Measurements from ENCODE around the gene LRRC45. TPM values are rescaled to one million over a fixed set of nuclear protein-coding genes. Genes with fewer than 3 reads are reported as not detected.

Gene LRRC45
- total and polyA plus RNA-seq, 2 donors (not counting 3 experiments of a cell fraction or from before 2014, with no cell fraction given), result 7.6 to 22.9 TPM

DNA sequence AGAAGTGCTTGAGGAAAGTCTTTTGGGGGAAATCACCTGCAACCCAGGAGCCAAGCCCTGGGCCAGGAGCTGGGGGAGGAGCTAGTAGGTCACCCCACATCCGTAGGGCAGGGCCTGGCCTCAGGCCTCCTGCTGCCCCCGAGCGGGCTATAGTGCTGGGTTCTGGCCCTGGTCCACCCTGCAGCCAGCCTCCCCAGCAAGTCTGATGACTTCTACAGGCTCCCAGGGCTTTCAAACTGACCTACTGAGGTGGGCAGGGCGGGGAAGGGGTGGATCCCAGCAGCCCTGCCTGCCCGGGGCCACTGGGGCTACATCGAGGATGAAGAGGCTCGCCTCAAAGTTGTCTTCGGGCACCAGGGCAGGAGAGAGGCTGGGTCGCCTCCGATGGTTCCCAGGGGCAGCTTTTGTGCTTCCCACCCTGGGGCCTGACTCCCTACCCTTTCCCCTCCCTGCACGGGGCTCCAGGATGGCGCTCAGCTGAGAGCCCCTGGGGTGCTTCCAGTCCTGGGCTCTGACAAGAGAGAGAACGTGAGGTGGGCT lies 5.4 kb upstream of the LRRC45 start:
- H2AFZ ChIP-seq (ENCODE audit: low read depth, low read length), result no peak overlapping the region
- H3K4me1 ChIP-seq (ENCODE audit: control insufficient read depth, extremely low read depth, insufficient read depth, low read length), result peaks cover 7% of the 10 kb centered on the region
- H3K27ac ChIP-seq (ENCODE audit: insufficient read depth, low read depth, low read length), result no peak overlapping the region
- FAIRE-seq, result no peak
- no peak for TF ChIP-seq JUN (IDR thresholded peaks at IDR 0.05; ENCODE audit: borderline replicate concordance, insufficient read depth, insufficient read length, low read depth)
- intact Hi-C loops (cut with micrococcal nuclease), result no loop called here
- no peak overlapping the region for H3K4me3 ChIP-seq (replicated peaks in 1 of 3; ENCODE audit: insufficient read depth in 1 of 3, low read depth in 1 of 3, low read length in 3 of 3)
- no peak for DNase-seq (ENCODE audit: low read depth, low spot score)
- H3K4me2 ChIP-seq (ENCODE audit: insufficient read depth, low read length), result no peak overlapping the region
- H3K9ac ChIP-seq (replicated peaks; ENCODE audit: extremely low read depth, insufficient read depth, low read length), result no peak overlapping the region
- BruUV-seq (replicated peaks), result no TSS peak
- no peaks in the 10 kb centered on the region for H4K20me1 ChIP-seq (replicated peaks; ENCODE audit: control insufficient read depth, extremely low read depth, insufficient read depth, low read length)
- no peaks in the 10 kb centered on the region for H3K36me3 ChIP-seq (ENCODE audit: control insufficient read depth in 2 of 2, extremely low read depth in 1 of 2, insufficient read depth in 2 of 2, low read length in 2 of 2)
- H3K9me1 ChIP-seq (replicated peaks; ENCODE audit: control insufficient read depth, extremely low read depth, insufficient read depth, low read length), result no peaks in the 10 kb centered on the region
- H3K27me3 ChIP-seq (ENCODE audit: control insufficient read depth in 2 of 2, insufficient read depth in 2 of 2, low read length in 2 of 2), result no peaks in the 10 kb centered on the region
- H3K9me3 ChIP-seq (replicated peaks; ENCODE audit: control insufficient read depth, insufficient read depth, low read length), result no peaks in the 10 kb centered on the region
- H3K79me2 ChIP-seq (ENCODE audit: control insufficient read depth, insufficient read depth, low read length), result peaks cover 5% of the 10 kb centered on the region
- CTCF ChIA-PET, result interaction anchor here (2.6 to 9.1 kb wide), 2 partner anchors 14 to 58 kb away, joined by 8 to 345 read pairs; partner anchors contain the start of gene NOTUM
- POLR2A ChIA-PET, result no interaction called here
- dilution Hi-C loops (cut with MboI; ENCODE audit: extremely low pct_ligation_motif_present, low sequenced_read_pairs), result no loop called here

- DNase-seq (ENCODE audit: low read depth, low spot score) (no peak), FAIRE-seq (no peak)
- Histone ChIP-seq H3K9me1 (replicated peaks; ENCODE audit: control insufficient read depth, extremely low read depth, insufficient read depth, low read length) (no peaks in the 10 kb centered on the region), H3K36me3 (ENCODE audit: control insufficient read depth in 2 of 2, extremely low read depth in 1 of 2, insufficient read depth in 2 of 2, low read length in 2 of 2) (no peaks in the 10 kb centered on the region), H3K9me3 (replicated peaks; ENCODE audit: control insufficient read depth, insufficient read depth, low read length) (no peaks in the 10 kb centered on the region), H3K79me2 (ENCODE audit: control insufficient read depth, insufficient read depth, low read length) (peaks cover 5% of the 10 kb centered on the region), H2AFZ (ENCODE audit: low read depth, low read length) (no peak overlapping the region), H3K4me2 (ENCODE audit: insufficient read depth, low read length) (no peak overlapping the region), H3K4me1 (ENCODE audit: control insufficient read depth, extremely low read depth, insufficient read depth, low read length) (peaks cover 7% of the 10 kb centered on the region), H3K4me3 (replicated peaks in 1 of 3; ENCODE audit: insufficient read depth in 1 of 3, low read depth in 1 of 3, low read length in 3 of 3) (no peak overlapping the region), H3K9ac (replicated peaks; ENCODE audit: extremely low read depth, insufficient read depth, low read length) (no peak overlapping the region), H4K20me1 (replicated peaks; ENCODE audit: control insufficient read depth, extremely low read depth, insufficient read depth, low read length) (no peaks in the 10 kb centered on the region), H3K27ac (ENCODE audit: insufficient read depth, low read depth, low read length) (no peak overlapping the region), H3K27me3 (ENCODE audit: control insufficient read depth in 2 of 2, insufficient read depth in 2 of 2, low read length in 2 of 2) (no peaks in the 10 kb centered on the region)
- ChIA-PET CTCF (interaction anchor here (2.6 to 9.1 kb wide), 4 partner anchors 12 to 58 kb away, joined by 8 to 345 read pairs (median 32); partner anchors contain the start of genes NOTUM and RAC3), POLR2A (no interaction called here)
- BruUV-seq (replicated peaks), result no TSS peak
- TF ChIP-seq POLR2AphosphoS5 (IDR thresholded peaks at IDR 0.05; ENCODE audit: insufficient read depth, low read depth, low read length) (no peak), POLR2A (IDR thresholded peaks at IDR 0.05; ENCODE audit: low read depth, low read length) (no peak)
- dilution Hi-C loops (cut with MboI; ENCODE audit: extremely low pct_ligation_motif_present, low sequenced_read_pairs), result no loop called here
- intact Hi-C loops (cut with micrococcal nuclease), result no loop called here
Observed at GRCh38 chr17:82018152-82018988, 4.7 kb upstream of the LRRC45 start.

Measured in endothelial cell of umbilical vein (primary cell).